Panc1 (cell line): ENCODE measurements around the gene PEAR1. TPM values are rescaled to one million over a fixed set of nuclear protein-coding genes. Genes with fewer than 3 reads are reported as not detected.

ENCODE experiments used
- ATAC-seq: fragments of 200-7000 bp; cut with Tn5 transposase; 2 replicates; pipeline ENCODE4 v1.9.1; 2020; ENCODE audit warnings: mild to moderate bottlenecking, moderate library complexity
- BruUV-seq: library from RNA; stranded (reverse); fragments of 400-500 nt; replicated peaks from 2 replicates; lab custom pipeline; 2021; lab: Mats Ljungman, UMichigan
- CTCF ChIA-PET: fragments of 300-600 bp; sonication (Branson Sonifier 250); formaldehyde crosslinking; loops from one replicate; lab custom pipeline; 2022; ENCODE audit warnings: antibody characterized with exemption; lab: Charles Lee
- POLR2A ChIA-PET: fragments of 300-600 bp; sonication (Branson Sonifier 250); formaldehyde crosslinking; loops from one replicate; lab custom pipeline; 2022; ENCODE audit warnings: antibody characterized with exemption; lab: Charles Lee
- DNase-seq: peaks from one replicate; pipeline ENCODE4 v3.0.0-alpha.2; 2010; ENCODE audit warnings: low read depth, low spot score
- H3K27ac ChIP-seq: 2 replicates; pipeline ENCODE4 v1.5.1; 2011; ENCODE audit warnings: mild to moderate bottlenecking, low read length, inconsistent platforms
- H3K27me3 ChIP-seq: fragments of 200-500 bp; sonication (Bioruptor generic); 2 replicates; pipeline ENCODE4 v1.6.0; 2014; ENCODE audit warnings: low read length, inconsistent platforms; ENCODE audit not compliant: control insufficient read depth, insufficient read depth
- H3K36me3 ChIP-seq: fragments of 200-500 bp; sonication (Bioruptor generic); 2 replicates; pipeline ENCODE4 v1.5.1; 2014; ENCODE audit warnings: inconsistent platforms, mild to moderate bottlenecking, low read length, moderate library complexity; ENCODE audit not compliant: control insufficient read depth, insufficient read depth
- H3K4me1 ChIP-seq: 2 replicates; pipeline ENCODE4 v1.5.1; 2011; ENCODE audit warnings: inconsistent platforms, mild to moderate bottlenecking, low read length, moderate library complexity; ENCODE audit not compliant: control insufficient read depth, insufficient read depth
- H3K4me3 ChIP-seq, 2 experiments: 2 replicates each; pipeline ENCODE4 v1.5.1; 2011 to 2012; ENCODE audit warnings: low read depth in 2 of 2, low read length in 2 of 2, mild to moderate bottlenecking in 2 of 2, inconsistent platforms in 1 of 2, moderate library complexity in 1 of 2
- H3K9me3 ChIP-seq: fragments of 200-500 bp; sonication (Bioruptor generic); 2 replicates; pipeline ENCODE4 v1.5.1; 2014; ENCODE audit warnings: low read depth, mild to moderate bottlenecking, inconsistent platforms, low read length, moderate library complexity; ENCODE audit not compliant: control insufficient read depth, insufficient read depth
- POLR2AphosphoS5 ChIP-seq: IDR thresholded peaks from 2 replicates; pipeline ENCODE4 v1.6.1; 2012; ENCODE audit warnings: mild to moderate bottlenecking, low read depth, low read length, moderate library complexity
- SIN3A ChIP-seq: IDR thresholded peaks from 2 replicates; pipeline ENCODE4 v1.6.1; 2012; ENCODE audit warnings: low read depth, mild to moderate bottlenecking, low read length, moderate library complexity, borderline replicate concordance; ENCODE audit not compliant: insufficient read depth
- TCF7L2 ChIP-seq: IDR thresholded peaks from 2 replicates; pipeline ENCODE4 v1.6.1; 2011; ENCODE audit warnings: mild to moderate bottlenecking, low read depth, low read length, inconsistent platforms
- in situ Hi-C: cut with HindIII; loops from 2 replicates; pipeline ENCODE4 v1.10.0; 2016; ENCODE audit warnings: low sequenced_read_pairs, low pct_unique_long_range_greater_than_20kb
- intact Hi-C: fragments of 100-400 bp; cut with micrococcal nuclease; formaldehyde crosslinking; loops from one replicate; pipeline ENCODE4 v1.10.0; 2022; ENCODE audit not compliant: unreplicated experiment
- total RNA-seq: library from RNA; stranded (reverse); gene quantifications from one replicate; pipeline ENCODE4 v1.2.1, GENCODE V29; 2021; ENCODE audit not compliant: unreplicated experiment
- TF ChIP-seq, protein P1 (sequence below), 2 experiments: IDR thresholded peaks; 2 replicates each; pipeline ENCODE4 v1.6.1; 2011 to 2012; ENCODE audit warnings: low read depth in 2 of 2, control low read depth in 1 of 2, low read length in 1 of 2, mild to moderate bottlenecking in 1 of 2, moderate library complexity in 1 of 2; ENCODE audit not compliant: insufficient read depth in 1 of 2
- TF ChIP-seq, protein P2 (sequence below): fragments of 450-650 bp; IDR thresholded peaks from 2 replicates; pipeline ENCODE4 v1.5.1; 2017; ENCODE audit warnings: mild to moderate bottlenecking

The PEAR1 gene
- total RNA-seq, 1 experiment from 2014 or later = 16.1 TPM

DNA sequence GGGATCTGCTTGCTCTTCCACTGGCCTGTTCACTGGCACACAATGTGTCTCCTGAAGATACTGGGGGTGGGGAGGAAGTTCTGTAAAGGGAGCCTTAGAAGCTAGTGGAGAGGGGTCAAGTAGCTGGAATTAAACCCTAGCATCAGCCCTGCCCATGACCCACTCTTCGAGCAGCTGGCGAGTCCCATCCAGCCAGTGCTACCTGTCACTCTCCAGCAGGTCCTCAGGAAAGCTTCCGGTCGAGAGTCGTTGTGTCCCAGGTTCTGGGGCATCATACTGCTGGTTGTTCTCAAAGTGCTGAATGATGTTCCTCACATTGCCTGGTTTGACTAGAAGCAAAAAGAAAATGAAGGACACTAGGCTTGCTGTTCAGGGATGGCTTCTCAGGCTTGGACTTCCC, 57.9 kb downstream of the PEAR1 start:
- TF ChIP-seq POLR2AphosphoS5 (no peak), TCF7L2 (no peak), SIN3A (no peak)
- TF ChIP-seq, protein P1, sequence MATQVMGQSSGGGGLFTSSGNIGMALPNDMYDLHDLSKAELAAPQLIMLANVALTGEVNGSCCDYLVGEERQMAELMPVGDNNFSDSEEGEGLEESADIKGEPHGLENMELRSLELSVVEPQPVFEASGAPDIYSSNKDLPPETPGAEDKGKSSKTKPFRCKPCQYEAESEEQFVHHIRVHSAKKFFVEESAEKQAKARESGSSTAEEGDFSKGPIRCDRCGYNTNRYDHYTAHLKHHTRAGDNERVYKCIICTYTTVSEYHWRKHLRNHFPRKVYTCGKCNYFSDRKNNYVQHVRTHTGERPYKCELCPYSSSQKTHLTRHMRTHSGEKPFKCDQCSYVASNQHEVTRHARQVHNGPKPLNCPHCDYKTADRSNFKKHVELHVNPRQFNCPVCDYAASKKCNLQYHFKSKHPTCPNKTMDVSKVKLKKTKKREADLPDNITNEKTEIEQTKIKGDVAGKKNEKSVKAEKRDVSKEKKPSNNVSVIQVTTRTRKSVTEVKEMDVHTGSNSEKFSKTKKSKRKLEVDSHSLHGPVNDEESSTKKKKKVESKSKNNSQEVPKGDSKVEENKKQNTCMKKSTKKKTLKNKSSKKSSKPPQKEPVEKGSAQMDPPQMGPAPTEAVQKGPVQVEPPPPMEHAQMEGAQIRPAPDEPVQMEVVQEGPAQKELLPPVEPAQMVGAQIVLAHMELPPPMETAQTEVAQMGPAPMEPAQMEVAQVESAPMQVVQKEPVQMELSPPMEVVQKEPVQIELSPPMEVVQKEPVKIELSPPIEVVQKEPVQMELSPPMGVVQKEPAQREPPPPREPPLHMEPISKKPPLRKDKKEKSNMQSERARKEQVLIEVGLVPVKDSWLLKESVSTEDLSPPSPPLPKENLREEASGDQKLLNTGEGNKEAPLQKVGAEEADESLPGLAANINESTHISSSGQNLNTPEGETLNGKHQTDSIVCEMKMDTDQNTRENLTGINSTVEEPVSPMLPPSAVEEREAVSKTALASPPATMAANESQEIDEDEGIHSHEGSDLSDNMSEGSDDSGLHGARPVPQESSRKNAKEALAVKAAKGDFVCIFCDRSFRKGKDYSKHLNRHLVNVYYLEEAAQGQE (IDR thresholded peaks at IDR 0.05; ENCODE audit: insufficient read depth in 1 of 2, low read depth in 2 of 2, low read length in 1 of 2) = no peak
- TF ChIP-seq, protein P2, sequence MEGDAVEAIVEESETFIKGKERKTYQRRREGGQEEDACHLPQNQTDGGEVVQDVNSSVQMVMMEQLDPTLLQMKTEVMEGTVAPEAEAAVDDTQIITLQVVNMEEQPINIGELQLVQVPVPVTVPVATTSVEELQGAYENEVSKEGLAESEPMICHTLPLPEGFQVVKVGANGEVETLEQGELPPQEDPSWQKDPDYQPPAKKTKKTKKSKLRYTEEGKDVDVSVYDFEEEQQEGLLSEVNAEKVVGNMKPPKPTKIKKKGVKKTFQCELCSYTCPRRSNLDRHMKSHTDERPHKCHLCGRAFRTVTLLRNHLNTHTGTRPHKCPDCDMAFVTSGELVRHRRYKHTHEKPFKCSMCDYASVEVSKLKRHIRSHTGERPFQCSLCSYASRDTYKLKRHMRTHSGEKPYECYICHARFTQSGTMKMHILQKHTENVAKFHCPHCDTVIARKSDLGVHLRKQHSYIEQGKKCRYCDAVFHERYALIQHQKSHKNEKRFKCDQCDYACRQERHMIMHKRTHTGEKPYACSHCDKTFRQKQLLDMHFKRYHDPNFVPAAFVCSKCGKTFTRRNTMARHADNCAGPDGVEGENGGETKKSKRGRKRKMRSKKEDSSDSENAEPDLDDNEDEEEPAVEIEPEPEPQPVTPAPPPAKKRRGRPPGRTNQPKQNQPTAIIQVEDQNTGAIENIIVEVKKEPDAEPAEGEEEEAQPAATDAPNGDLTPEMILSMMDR = no peak
- CTCF ChIA-PET = no interaction called here
- POLR2A ChIA-PET = no interaction called here
- DNase-seq = no peak
- ATAC-seq = no peak
- Histone ChIP-seq H3K36me3 (peaks cover 22% of the 10 kb centered on the region), H3K4me3 (no peak overlapping the region), H3K27me3 (no peaks in the 10 kb centered on the region), H3K27ac (no peak overlapping the region), H3K9me3 (no peaks in the 10 kb centered on the region), H3K4me1 (no peaks in the 10 kb centered on the region)
- in situ Hi-C loops = no loop called here
- intact Hi-C loops = no loop called here
- BruUV-seq = no TSS peak

DNA sequence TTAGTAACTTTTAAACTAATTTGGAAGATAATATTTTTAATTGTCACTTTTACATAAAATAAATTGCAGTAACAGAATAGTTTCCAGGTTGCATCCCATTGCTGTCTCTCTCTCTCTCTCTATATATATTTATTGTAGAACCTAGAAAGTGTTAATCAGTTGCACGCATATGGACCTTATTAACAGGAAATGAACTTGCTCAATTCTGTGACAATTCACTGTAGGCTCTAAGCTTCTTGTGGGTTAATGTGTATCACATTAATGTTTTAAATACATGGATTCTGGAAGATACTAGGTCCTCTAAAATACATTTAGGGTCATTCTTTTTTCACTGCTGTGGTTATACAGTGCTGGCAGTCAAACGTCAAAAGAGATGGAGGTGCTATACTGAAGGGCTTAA, 60.1 kb downstream of the PEAR1 start:
- DNase-seq (no peak), ATAC-seq (no peak)
- H3K4me1 ChIP-seq = no peaks in the 10 kb centered on the region
- CTCF ChIA-PET = no interaction called here
- peaks cover 19% of the 10 kb centered on the region for H3K36me3 ChIP-seq
- H3K27me3 ChIP-seq = no peaks in the 10 kb centered on the region
- no TSS peak for BruUV-seq
- TF ChIP-seq SIN3A (no peak), TCF7L2 (no peak)
- TF ChIP-seq, protein P2 = no peak
- TF ChIP-seq, protein P1 (IDR thresholded peaks at IDR 0.05; ENCODE audit: insufficient read depth in 1 of 2, low read depth in 2 of 2, low read length in 1 of 2) = no peak
- H3K4me3 ChIP-seq = no peak overlapping the region
- in situ Hi-C loops = no loop called here
- POLR2A ChIA-PET = no interaction called here
- intact Hi-C loops = no loop called here
- H3K9me3 ChIP-seq = no peaks in the 10 kb centered on the region
- H3K27ac ChIP-seq = no peak overlapping the region
